Activated CD4-positive, alpha-beta memory T cell treated with anti-CD3 and anti-CD28 coated beads for 36 hours (primary cell): ENCODE measurements around the gene UFD1. TPM values are rescaled to one million over a fixed set of nuclear protein-coding genes. Genes with fewer than 3 reads are reported as not detected.

Source experiments
- total RNA-seq, 2 experiments: library from RNA; stranded (reverse); gene quantifications; one replicate each; pipeline ENCODE4 v1.2.3, GENCODE V29; 2021

Gene UFD1
- total RNA-seq, 2 experiments from 2014 or later: 85.3 to 91.1 TPM

Other genes starting within 250 kb of the UFD1 start
- 1 to 10 TPM; 1.1 to 1.6 TPM for gene CLTCL1, start 187.5 kb downstream of the UFD1 start, total RNA-seq
- 10 to 100 TPM; 28.3 to 30.6 TPM for gene HIRA, start 47.5 kb downstream of the UFD1 start, total RNA-seq
- 10 to 100 TPM; 36.5 to 38.5 TPM for gene MRPL40, start 46.6 kb downstream of the UFD1 start, total RNA-seq
- 10 to 100 TPM; 23.3 to 23.5 TPM for gene C22orf39, start 31.5 kb downstream of the UFD1 start, total RNA-seq
- 100 to 1,000 TPM; 122 to 130 TPM for gene CDC45, start 727 bp upstream of the UFD1 start, total RNA-seq
- under 1 TPM; 0.17 to 0.31 TPM for gene CLDN5, start 45.2 kb upstream of the UFD1 start, total RNA-seq
- under 1 TPM; 0.41 to 0.43 TPM for gene SEPTIN5, start 235.3 kb upstream of the UFD1 start, total RNA-seq
- gene GP1BB, start 244.3 kb upstream of the UFD1 start, total RNA-seq: not detected